ENCODE data around the gene ANKRD52.

DNA sequence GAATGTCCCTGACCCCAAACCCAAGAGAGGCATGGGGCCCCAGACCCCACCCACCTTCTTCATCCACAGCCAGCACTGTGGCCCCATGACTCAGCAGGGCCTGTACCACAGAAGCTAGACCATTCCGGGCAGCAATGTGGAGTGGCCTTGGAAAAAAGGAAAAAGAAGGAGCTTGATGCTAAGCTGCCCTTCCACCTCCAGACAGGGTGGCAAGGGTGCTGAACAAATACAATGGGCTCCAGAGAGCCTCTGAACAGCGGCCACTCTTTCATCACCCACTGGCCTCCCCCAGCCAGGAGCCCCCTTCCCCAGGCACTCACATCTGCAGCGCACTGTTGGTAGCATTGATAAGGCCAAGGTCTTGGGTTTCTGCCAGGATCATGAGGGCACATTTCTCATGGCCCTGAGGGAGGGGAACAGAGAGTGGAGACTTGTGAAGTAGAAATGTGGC is 14.4 kb downstream of the ANKRD52 start:
- TF ChIP-seq, protein P1, sequence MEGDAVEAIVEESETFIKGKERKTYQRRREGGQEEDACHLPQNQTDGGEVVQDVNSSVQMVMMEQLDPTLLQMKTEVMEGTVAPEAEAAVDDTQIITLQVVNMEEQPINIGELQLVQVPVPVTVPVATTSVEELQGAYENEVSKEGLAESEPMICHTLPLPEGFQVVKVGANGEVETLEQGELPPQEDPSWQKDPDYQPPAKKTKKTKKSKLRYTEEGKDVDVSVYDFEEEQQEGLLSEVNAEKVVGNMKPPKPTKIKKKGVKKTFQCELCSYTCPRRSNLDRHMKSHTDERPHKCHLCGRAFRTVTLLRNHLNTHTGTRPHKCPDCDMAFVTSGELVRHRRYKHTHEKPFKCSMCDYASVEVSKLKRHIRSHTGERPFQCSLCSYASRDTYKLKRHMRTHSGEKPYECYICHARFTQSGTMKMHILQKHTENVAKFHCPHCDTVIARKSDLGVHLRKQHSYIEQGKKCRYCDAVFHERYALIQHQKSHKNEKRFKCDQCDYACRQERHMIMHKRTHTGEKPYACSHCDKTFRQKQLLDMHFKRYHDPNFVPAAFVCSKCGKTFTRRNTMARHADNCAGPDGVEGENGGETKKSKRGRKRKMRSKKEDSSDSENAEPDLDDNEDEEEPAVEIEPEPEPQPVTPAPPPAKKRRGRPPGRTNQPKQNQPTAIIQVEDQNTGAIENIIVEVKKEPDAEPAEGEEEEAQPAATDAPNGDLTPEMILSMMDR (IDR thresholded peaks at IDR 0.05), result no peak
- no peak for TF ChIP-seq POLR2A (IDR thresholded peaks at IDR 0.05; ENCODE audit: low read depth)
- TF ChIP-seq EP300 (IDR thresholded peaks at IDR 0.05), result no peak

Measured in esophagus muscularis mucosa (tissue), 4 donors.